ENCODE measurements around the gene H2BK1.

The H2BK1 gene

GRCh38 chr7:151231080-151231479 lies 20.8 kb upstream of the H2BK1 start:
- DNase-seq, result no peak

GRCh38 chr7:151229249-151229648 lies 19.0 kb upstream of the H2BK1 start:
- no peak for DNase-seq

- no peak for DNase-seq
These were observed 18.0 kb upstream of the H2BK1 start for GRCh38 chr7:151228024-151228866.

GRCh38 chr7:151226875-151227782 lies 16.8 kb upstream of the H2BK1 start, which contains the start of gene ABCF2:
Gene ABCF2 (minus strand): TSS chr7:151227205. CDS start chr7:151226458, 747 bp downstream.
- DNase-seq, result peak; percentile 96 to 99

- DNase-seq, result no peak
These were observed 16.2 kb upstream of the H2BK1 start for GRCh38 chr7:151226560-151226874.

GRCh38 chr7:151225948-151226510 lies 15.7 kb upstream of the H2BK1 start:
- DNase-seq, result no peak

GRCh38 chr7:151223728-151224127 lies 13.4 kb upstream of the H2BK1 start:
- DNase-seq, result no peak

- no peak for DNase-seq
These were observed 7.9 kb upstream of the H2BK1 start for GRCh38 chr7:151218170-151218569.

GRCh38 chr7:151215396-151215795 lies 5.1 kb upstream of the H2BK1 start:
- no peak for DNase-seq

- no peak for DNase-seq
These were observed 3.5 kb upstream of the H2BK1 start for GRCh38 chr7:151213826-151214225.

- DNase-seq, result no peak
These were observed 2.3 kb upstream of the H2BK1 start for GRCh38 chr7:151212626-151213025.

- DNase-seq, result no peak
These were observed 976 bp upstream of the H2BK1 start for GRCh38 chr7:151211155-151211772.

GRCh38 chr7:151209588-151209987 lies 700 bp downstream of the H2BK1 start:
- DNase-seq, result no peak

- DNase-seq, result no peak
These were observed 1.9 kb downstream of the H2BK1 start for GRCh38 chr7:151208253-151208862.

GRCh38 chr7:151207804-151208203 lies 2.5 kb downstream of the H2BK1 start:
- no peak for DNase-seq

GRCh38 chr7:151207315-151207714 lies 3.0 kb downstream of the H2BK1 start:
- DNase-seq, result no peak

- no peak for DNase-seq
These were observed 3.4 kb downstream of the H2BK1 start for GRCh38 chr7:151206914-151207313.

GRCh38 chr7:151205730-151206129 lies 4.6 kb downstream of the H2BK1 start:
- no peak for DNase-seq

GRCh38 chr7:151204383-151205032 lies 5.8 kb downstream of the H2BK1 start:
- DNase-seq, result no peak

- DNase-seq, result no peak
These were observed 7.5 kb downstream of the H2BK1 start for GRCh38 chr7:151202836-151203235.

GRCh38 chr7:151201751-151202150 lies 8.5 kb downstream of the H2BK1 start:
- no peak for DNase-seq

- no peak for DNase-seq
These were observed 8.9 kb downstream of the H2BK1 start for GRCh38 chr7:151201344-151201743.
